ENCODE measurements around the gene ZNF335. TPM values are rescaled to one million over a fixed set of nuclear protein-coding genes. Genes with fewer than 3 reads are reported as not detected.
"Not testable (repeated sequence)": the region's sequence is repeated elsewhere in the genome, so short reads cannot be mapped to it uniquely, and the experiment has no call there.

ZNF335 gene
- total and polyA plus RNA-seq, 12 donors: 4.9 to 13.1 (median 7.3) TPM

- peak overlapping the region in 1 of 10 donors; percentile 81 for H3K27ac ChIP-seq
- H3K27me3 ChIP-seq: peaks cover 0 to 83% (median 55%) of the 10 kb centered on the region in 7 donors
- H3K4me1 ChIP-seq: peaks cover 0 to 54% (median 7%) of the 10 kb centered on the region in 9 donors
- no peaks in the 10 kb centered on the region for H3K9me3 ChIP-seq
- WGBS, 2 donors: 61 to 85% methylated on average over 2 of the region's 2 CpGs
- no peaks in the 10 kb centered on the region for H3K36me3 ChIP-seq
- DNase-seq: no peak
- peak in 7 of 8 donors; percentile 33 to 85 (median 71) for ATAC-seq
- intact Hi-C loops (cut with DNase I): no loop called here
- TF ChIP-seq CTCF (IDR thresholded peaks at IDR 0.05): no peak
- no peak overlapping the region for H3K4me3 ChIP-seq
Measured at GRCh38 chr20:45998337-45998736, 26.3 kb upstream of the ZNF335 start.

GRCh38 chr20:45997187-45997586 lies 25.2 kb upstream of the ZNF335 start:
- Histone ChIP-seq H3K9me3 (no peaks in the 10 kb centered on the region), H3K27me3 (peaks cover 0 to 80% (median 60%) of the 10 kb centered on the region in 7 donors), H3K4me1 (peaks cover 0 to 52% (median 7%) of the 10 kb centered on the region in 9 donors), H3K27ac (no peak overlapping the region), H3K4me3 (no peak overlapping the region), H3K36me3 (no peaks in the 10 kb centered on the region)
- intact Hi-C loops (cut with DNase I): no loop called here
- no peak for TF ChIP-seq CTCF (IDR thresholded peaks at IDR 0.05)
- WGBS, 2 donors: 31 to 45% methylated on average over 3 of the region's 3 CpGs
- ATAC-seq (no peak), DNase-seq (no peak)

GRCh38 chr20:45995495-45996097 lies 23.6 kb upstream of the ZNF335 start:
- H3K27ac ChIP-seq; ATAC-seq; intact Hi-C loops (cut with DNase I); H3K36me3 ChIP-seq; H3K9me3 ChIP-seq; H3K4me3 ChIP-seq; DNase-seq: not testable (repeated sequence)
- Histone ChIP-seq H3K4me1 (peaks cover 0 to 43% (median 4%) of the 10 kb centered on the region in 9 donors), H3K27me3 (peaks cover 6 to 85% (median 59%) of the 10 kb centered on the region in 7 donors)
- 74 to 76% methylated on average over 6 of the region's 6 CpGs for WGBS, 2 donors

- no peak for ATAC-seq
- intact Hi-C loops (cut with DNase I): no loop called here
- H3K27me3 ChIP-seq: peaks cover 6 to 85% (median 64%) of the 10 kb centered on the region in 7 donors
Measured at GRCh38 chr20:45994761-45995493, 22.9 kb upstream of the ZNF335 start.

More at GRCh38 chr20:45994761-45995493, 22.9 kb upstream of the ZNF335 start:
- Histone ChIP-seq H3K9me3 (no peaks in the 10 kb centered on the region), H3K36me3 (no peaks in the 10 kb centered on the region), H3K4me1 (peaks cover 0 to 36% (median 0%) of the 10 kb centered on the region in 9 donors), H3K27ac (no peak overlapping the region), H3K4me3 (no peak overlapping the region)
- 57 to 60% methylated on average over 9 of the region's 9 CpGs for WGBS, 2 donors
- TF ChIP-seq CTCF (IDR thresholded peaks at IDR 0.05): no peak
- DNase-seq: no peak

Measured in heart right ventricle (tissue), 16 donors.